DMS 273 treated with DMSO at 0.1 percent for 48 hours (cell line): ENCODE measurements around the gene SYNDIG1.

ENCODE experiments used
- DNase-seq: peaks from one replicate; lab custom pipeline; 2025; lab: John Stamatoyannopoulos, UW

SYNDIG1 gene

DNA sequence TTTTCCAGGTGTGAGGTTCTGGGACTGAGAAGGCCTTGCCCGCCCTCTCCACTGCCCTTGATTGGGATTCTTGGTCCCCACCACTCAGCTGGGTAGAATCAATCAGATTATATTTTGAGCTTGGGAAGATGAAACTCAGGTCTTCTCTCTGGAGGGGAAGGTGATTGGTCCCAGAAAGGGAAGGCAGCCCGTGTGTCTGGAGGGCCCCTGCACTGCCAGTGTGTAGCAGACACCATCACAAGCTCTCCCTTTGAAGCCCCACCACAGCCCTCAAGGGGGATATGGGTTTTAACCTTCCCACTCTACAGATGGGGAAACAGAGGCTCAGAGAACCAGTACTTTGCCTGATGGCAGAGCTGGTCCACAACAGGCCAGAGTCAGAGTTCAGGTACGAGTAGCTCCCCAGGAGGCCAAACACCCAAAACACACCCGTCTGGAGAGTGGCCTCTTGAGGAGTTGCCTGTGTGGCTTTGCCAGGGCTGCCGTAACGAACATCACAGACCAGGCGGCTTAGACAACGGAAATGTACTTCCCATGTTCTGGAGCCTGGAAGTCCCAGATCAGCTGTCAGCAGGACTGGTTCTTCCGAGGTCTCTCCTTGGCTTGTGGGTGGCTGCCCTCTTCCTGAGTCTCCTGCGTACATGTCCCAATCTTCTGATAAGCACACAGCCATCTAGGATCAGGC lies 205.6 kb downstream of the SYNDIG1 start:
- no peak for DNase-seq

- no peak for DNase-seq
Observed at GRCh38 chr20:24675651-24676352, 206.4 kb downstream of the SYNDIG1 start.

DNA sequence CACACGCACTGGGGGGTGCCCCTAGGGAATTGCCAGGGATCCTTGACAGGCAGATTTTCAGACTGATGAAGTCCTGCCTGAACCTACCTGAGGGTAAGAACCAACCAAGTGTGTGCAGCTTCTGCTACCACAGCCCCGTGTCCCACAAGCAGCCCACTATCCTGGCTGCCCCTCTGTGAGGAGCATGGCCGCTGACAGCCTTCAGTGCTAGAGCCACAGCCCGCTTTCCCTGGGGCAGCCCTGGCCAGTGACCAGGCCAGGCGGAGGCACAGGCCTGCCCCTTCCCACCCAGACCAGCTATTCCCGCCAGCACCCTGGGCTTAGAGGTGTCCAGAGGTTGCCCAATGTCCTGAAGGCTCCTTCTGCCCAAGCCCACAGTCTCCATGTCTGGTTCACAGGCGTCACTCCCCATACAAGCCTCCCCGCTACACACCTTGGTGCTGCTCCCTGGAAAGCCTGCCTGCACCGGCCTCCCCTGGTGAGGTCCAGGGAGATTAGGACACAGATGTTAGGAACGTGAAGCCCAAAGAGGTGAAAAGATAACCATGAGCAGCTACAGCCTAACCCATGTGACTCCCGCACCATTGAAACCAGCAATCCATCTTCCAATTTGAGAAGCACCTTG lies 207.0 kb downstream of the SYNDIG1 start:
- no peak for DNase-seq

- no peak for DNase-seq
Observed at GRCh38 chr20:24676978-24677370, 207.5 kb downstream of the SYNDIG1 start.

DNA sequence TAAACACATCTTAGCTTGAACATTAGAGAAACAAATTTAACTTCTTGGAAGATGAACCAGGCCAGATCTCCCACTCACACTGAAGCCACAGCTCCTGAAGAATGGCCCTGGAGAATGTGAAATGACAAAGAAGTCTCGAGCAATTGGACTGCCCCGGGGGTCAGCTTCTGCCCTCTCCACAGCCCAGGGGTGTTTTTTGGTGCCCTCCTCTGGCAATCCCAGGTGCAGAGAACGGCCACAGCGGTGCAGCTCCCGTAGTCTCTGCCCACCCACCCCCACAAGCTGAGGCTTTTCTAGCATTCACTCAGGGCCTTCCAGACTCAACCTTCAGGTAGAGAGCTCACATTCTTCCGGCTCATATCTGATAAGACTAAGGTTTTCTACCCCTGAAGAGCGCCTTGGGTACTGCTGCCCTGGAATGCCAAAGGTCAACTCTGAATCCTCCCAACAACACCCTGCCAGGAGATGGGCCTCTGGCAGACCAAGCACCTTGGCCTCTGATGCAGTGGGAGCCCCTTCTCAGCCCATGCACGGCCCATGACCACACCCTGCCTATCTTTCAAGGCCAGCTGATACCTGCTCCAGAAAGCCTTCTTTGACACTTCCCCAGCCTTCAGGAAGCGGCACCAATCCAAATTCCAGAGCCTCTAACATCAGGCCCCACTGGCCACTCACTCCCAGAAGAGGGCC lies 208.3 kb downstream of the SYNDIG1 start:
- no peak for DNase-seq

GRCh38 chr20:24678351-24679106 lies 209.1 kb downstream of the SYNDIG1 start:
- no peak for DNase-seq

GRCh38 chr20:24679448-24680047 lies 210.1 kb downstream of the SYNDIG1 start:
- no peak for DNase-seq

- no peak for DNase-seq
Observed at GRCh38 chr20:24681634-24682495, 212.4 kb downstream of the SYNDIG1 start.

DNA sequence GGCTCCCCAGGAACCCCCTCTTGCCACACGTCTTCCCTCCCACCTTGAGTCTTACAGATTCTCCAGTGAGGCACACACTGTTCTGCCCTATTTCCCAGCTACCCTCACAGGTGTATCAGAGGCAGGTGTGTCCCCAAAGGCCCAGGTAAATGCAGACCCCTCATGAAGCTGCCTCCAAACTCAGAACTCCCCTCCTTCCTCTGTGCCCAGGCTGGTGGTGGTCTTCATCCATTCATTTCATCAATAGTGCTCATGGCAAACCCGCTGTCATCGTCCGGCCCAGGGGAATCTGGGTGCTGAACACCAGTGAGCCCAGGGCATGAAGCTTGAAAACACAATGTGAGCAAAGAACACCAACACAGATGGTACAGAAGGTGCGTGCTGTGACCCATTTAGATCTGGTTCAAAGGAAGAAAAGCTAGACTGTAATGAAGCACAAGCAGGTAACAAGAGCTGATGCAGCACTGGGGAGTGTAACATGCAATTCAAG lies 213.1 kb downstream of the SYNDIG1 start:
- no peak for DNase-seq

- no peak for DNase-seq
Observed at GRCh38 chr20:24683676-24684075, 214.2 kb downstream of the SYNDIG1 start.

DNA sequence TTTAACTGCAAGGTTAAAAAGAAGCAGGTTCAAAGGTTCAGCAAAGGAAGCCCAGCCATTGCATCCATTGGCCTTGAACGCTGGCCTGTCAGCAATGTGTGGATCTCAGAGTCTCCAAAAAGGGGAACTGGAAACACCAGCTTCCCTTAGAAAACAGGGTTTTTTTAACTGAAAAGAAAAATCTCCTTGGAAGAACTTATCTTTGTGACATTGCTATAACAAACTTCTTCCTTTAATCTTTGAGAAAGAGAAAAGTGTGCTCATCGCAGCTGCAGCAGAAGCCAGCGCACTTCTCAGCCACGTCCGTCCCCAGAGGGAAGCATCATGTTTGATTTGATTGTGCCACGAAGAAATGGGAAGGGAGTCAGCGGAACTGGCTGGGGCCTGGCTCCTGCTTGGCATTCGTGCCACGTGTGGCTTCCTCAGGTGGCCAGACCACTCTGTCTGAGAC lies 215.0 kb downstream of the SYNDIG1 start:
- no peak for DNase-seq

DNA sequence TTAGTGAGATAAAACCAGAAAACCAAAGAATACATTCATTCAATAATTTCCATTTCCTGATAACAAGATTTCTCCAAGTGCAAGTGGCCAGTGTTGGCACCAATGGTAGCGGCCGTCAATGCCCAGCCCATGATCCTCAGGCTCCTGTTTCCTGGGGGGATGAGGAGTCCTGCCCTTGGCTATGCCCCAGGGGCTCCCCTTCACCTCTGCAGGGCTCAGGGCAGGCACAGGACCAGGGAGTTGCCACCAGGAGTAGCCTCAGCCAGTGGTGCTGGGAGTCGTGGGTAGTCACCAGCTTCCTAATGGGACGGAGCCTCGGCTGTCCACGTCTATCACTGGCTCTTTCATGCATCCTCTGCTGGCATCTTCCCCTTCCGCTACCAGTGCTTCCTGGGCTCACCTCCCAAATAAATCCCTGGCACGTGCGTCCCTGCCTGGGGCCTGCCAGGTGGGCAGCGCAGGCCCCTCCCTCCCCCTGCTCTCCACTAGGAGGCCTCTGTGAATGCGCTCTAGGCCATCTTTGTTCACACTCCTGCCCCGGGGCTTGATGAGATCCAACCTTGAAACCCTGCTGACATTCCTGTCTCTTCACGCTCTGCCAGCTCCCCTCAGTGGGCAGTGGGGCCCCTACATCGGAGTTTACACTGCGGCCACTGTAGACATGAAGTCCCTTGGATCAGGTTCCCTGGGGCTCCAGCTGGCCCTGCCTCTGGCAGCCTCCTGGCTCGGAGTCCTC lies 215.7 kb downstream of the SYNDIG1 start:
- DNase-seq = no peak

DNA sequence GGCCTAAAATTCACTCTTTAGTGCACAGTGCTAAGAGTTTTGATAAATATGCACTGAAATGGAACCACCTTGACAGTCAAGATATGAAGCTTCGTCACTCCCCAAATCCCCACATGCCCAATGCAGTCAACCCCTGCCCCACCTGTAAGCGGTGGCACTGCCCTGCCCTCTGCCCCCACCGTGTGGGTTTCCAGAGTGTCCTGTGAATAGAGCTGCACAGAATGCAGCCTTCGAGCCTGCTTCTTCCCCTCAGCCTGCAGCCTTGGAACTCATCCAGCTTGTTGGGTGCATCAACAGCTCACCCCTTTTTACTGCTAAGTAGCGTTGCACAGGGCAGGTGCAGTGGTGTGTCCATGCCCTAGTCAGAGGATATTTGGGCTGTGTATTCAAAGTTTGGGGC lies 216.3 kb downstream of the SYNDIG1 start:
- DNase-seq = no peak

- no peak for DNase-seq
Observed at GRCh38 chr20:24686156-24686555, 216.7 kb downstream of the SYNDIG1 start.

DNA sequence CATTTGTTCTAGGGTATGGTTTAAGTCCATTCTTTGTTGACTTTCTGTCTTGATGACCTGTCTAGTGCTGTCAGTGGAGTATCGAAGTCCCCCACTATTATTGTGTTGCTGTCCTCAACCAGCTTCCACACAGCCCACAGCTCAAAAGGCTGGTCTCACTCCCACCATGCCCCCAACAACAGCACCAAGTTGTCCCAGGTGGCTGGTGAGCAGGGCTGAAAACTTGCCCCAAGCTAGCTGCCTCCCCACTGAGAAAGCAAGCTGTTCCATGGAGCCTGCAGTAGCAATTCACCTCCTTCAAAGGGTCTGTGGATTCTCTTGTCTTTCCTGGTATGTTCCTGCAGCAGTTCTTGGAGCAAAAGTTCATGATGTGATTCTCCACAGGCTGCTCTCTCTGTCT lies 221.0 kb downstream of the SYNDIG1 start:
- no peak for DNase-seq

DNA sequence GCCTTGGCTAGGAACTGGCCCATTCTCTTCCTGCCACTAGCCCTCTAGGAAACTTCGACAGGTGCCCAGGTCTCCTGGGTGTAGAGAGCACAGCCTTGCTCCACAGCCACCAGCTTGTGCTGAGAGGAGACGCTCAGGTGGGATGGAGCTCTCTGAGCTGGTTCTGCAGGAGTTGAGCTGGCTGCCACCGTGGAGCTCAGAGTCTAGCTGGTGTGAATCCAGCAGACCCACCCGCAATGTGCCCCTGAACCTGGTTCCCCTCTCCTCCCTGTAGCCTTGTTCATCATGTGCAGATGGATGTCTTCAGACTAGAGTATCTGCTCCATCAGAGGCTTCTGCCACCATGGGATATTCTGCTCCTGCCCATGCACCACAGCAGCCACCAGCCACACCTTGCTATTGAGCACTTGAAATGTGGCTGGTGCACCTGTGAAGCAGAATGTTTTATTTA lies 222.5 kb downstream of the SYNDIG1 start:
- no peak for DNase-seq

DNA sequence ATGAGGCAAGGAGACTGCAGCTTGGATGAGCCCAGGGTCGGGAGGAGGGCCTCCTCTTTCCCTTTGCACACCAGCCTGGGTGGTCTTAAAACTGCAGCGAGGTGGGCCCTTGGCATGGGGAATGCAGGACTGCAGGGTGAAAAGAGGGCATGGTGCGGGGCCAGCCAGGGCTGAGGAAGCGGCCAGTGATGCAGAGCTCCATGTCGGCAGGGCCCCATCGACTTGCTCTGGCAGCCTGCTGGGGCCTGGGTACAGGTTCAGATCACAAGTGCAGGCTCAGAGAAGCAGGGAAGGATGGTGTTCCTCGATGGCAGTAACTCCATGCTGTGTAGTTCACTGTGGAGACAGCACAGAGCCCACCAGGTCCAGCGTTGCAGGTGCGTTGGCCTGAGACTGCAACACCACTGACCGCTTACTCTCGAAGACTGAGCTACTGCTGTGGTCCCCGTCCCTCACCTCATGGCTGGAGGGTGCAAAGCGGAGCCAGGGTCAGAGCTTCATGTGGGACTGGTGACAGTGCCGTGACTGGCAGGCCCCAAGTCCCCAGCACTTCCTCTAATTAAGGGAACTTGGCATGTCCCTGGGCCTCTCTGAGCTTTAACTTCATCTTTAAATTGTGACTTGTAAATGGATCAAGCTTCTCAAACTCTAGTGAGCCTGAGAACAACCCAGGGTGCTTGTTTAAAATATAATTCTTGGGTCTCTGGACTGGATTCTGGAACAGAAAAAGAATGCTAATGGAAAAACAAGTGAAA lies 223.2 kb downstream of the SYNDIG1 start:
- DNase-seq = no peak

DNA sequence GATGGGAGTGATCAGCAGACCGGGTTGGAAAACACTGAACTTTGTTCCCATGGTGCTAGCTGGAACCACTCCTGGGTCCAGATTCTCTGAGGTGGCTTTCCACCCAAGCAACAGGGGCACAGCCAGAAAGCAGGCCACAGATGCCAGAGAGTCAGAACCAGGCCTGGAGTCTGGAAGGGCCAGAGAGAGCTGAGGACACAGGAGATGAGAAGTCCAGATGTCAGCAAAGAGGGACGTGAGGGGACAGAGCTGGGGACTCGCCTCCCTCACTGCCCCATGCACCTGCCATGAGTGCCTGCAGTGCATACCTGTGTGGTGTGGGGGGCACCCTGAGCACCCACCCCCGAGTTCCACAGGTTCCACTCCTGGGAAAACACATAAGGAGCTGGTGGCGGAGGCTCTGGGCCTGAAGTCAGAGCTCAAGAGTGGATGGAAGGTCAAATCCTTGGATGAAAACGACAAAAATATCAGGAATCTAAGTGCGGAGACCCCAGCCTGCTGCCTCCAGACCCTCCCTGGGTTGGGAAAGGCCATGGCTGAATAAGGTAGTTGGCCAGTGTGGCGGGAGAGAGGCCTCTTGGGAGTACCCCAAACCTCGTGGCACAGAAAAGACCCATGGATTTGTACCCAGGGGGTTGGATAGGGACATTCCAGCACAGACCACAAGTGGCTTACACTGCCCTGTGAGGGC lies 224.2 kb downstream of the SYNDIG1 start:
- DNase-seq = no peak
